NCI-H146 treated with DMSO at 0.1 percent for 48 hours (cell line): ENCODE measurements around the gene KDF1.

Source experiments
- DNase-seq: peaks from one replicate; lab custom pipeline; 2025; ENCODE audit not compliant: unreplicated experiment; lab: John Stamatoyannopoulos, UW

The KDF1 gene

DNA sequence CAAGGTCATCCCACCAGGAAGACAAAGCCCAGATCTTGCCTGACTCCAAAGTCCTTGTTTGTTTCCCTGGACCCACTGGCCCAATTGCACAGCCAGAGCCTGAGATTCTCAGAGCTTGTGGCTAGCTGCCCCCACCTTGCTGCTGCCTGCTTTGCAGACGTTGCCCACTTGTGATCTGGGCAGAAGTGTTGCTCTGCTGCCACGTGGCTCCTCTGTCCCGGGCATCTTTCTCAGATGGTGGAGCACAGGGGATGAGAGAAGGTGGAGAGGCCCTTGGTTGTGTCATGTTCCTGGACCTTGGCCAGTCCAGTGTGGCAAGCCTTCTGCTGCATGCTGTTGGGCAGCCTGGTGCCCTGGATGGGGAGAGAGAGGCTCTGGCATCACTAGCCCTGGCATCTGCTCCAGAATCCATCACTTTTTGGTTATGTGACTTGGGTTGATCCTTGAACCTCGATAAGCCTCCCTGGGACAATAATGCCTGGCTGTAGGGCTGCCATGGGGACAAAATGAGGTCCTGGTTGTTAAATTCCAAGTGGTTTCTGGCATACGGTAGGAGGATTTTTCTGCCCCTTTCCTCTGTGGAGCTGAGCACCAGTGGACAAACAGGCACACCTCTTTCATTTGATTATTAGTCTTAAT lies 44.9 kb downstream of the KDF1 start:
- DNase-seq = no peak

DNA sequence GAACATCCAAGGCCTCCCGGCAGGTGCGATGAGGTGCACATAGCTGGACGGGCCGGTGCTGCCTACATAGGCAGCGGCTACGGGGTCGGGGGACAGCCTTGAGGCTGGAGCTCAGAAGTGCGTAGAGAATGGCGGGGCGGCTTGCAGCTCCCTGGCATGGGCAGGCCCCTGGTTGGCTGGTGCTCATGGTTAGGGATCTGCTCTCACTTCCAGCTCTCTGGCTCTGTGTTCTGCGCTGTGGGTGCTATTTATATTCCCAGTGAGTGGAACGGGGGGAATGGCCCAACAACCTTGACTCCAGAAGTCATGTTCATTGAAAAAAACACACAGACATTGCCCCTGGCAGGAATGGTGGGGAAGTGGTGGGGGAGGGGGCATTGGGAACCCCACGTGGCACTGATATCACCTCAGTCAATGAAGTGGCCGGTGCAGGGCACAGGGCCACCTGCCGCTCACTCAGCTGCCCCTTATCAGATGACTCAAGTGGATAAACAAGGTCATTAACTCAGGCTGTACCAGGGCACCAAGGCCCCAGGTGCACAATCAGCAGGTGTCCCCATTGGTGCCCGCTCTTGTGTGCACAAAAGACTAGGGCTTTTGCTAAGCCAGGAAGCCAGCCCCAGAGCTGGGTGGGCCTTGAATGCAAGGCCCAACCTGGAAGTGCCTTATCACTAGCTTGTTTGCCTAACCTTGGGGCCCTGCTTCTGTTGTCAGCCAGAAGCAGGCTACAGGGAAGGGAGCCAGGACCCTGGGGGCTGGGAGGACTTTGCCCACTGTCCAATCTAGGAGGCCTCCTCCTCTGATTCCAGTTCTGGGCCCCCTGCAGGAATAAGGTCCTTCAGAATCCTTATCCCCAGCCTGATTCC lies 46.3 kb downstream of the KDF1 start, which contains the start of gene NR0B2:
TSS of gene NR0B2 (minus strand) at position 222 of the 866 bp plus-strand sequence. CDS start at position 187, 35 bp downstream.
- peak; percentile 95 for DNase-seq

DNA sequence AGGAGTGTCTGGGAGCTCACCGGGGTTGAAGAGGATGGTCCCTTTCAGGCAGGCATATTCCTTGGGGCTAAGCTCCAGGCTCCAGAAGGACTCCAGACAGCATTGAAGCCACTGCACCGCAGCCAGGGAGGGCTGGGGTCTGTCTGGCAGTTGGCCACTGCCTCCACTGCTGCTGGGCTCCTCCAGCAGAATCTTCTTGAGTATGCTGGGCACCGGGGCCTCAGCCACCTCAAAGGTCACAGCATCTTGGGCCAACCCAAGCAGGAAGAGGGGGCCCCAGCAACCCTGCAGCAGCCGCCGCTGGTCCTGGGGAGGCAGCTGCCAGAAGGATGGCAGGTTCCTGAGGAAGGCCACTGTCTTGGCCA lies 46.9 kb downstream of the KDF1 start:
- DNase-seq = no peak

DNA sequence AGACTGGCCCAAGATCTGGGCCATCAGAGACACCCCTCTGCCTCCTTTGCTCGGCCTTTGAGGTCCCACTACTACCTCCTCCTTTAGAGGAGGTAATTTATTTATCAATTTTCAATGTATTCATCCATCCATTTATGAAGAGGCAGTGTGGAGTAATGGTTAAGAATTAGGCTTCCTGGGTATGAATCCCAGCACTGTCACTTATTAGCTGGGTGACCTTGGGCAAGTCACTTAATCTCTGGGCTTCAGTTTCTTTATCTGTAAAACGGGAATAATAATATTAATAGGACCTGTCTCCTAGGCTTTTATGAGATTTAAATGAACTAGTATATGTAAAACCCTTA lies 48.1 kb downstream of the KDF1 start:
- no peak for DNase-seq

DNA sequence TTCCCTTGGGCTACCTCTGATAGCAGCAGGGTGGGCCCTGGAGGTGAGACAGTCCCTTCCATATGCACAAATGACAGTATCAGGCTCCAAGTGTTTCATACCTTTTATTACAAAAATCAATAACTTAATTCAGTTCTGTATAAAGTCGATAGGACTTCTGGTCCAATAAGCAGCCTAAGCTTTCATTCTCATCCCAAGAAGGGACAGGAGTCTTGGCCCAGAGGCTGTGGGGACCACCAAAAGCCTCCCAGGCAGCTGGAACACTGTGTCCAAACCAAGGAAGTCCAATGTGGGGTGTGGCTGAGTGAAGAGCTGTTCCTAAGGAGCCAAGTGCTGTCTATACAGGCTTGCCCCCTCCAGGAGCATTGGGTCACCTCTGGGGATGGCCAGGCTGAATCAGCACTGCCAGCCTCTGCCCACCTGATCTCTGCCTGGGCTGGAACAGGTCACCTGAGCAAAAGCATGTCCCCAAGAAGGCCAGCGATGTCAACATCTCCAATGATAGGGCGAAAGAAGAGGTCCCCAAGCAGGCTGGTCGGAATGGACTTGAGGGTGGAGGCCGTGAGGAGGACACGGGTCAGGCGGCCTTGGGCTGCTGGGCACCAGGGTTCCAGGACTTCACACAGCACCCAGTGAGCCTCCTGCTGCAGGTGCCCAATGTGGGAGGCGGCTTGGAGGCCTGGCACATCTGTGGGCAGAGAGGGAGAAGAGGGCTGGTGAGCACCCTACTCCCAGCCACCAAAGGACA lies 48.7 kb downstream of the KDF1 start:
- DNase-seq = no peak

DNA sequence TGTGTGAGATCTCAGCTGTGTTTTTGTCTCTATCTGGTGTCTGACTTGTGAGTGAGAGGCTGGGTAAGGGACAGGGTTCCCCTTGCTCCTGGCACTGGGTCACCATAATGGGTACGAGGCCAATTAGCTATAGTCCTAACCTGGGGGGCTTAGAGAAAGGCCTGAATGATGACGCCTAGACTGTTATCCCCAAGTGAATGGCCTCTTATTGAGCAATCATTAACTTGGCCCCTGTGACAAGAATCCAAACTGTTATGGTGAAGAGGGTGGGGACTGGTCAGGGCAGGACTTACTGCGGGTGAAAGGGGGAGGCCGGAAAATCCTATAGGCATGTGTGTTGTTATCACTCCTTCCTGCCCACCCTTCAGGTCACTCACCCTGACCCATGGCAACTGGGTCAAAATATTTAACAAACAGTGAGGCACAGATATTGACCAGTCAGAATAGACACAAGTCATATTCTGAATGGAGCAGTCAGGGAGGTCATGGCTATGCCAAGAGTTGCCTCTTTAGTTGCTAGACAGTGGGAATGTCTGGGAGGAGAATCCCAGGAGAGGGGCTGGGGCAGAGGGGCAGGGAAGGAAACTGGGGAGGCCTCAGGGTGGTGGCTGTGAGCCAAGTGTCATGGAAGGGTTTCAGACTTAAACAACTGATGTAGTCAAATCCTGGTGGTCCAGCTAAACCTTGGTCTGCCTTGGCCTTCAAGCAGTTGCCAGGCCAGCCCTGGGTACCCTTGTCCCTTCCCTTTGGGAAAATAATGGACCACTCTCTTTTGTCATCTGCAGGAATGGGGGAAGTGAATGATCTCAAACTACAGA lies 49.7 kb downstream of the KDF1 start:
- no peak for DNase-seq

DNA sequence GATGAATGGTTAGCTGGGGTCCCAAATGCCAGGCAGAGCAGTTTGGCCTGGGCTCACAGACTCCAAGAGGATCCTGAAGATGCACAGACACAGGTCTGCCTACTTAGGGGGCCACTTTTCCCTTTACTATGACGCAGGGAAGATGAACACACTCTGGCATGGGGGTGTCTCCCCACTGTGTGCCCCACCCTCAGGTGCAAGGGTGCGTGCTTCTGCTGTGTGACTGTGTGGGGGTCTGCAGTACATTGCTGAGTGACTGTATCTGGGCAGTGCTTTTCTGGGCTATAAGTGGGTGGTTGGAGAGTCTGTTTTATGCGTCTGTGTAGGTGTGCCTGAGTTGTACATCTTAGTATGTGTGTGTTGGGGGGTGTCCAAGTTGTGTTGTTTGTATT lies 50.3 kb downstream of the KDF1 start:
- no peak for DNase-seq

DNA sequence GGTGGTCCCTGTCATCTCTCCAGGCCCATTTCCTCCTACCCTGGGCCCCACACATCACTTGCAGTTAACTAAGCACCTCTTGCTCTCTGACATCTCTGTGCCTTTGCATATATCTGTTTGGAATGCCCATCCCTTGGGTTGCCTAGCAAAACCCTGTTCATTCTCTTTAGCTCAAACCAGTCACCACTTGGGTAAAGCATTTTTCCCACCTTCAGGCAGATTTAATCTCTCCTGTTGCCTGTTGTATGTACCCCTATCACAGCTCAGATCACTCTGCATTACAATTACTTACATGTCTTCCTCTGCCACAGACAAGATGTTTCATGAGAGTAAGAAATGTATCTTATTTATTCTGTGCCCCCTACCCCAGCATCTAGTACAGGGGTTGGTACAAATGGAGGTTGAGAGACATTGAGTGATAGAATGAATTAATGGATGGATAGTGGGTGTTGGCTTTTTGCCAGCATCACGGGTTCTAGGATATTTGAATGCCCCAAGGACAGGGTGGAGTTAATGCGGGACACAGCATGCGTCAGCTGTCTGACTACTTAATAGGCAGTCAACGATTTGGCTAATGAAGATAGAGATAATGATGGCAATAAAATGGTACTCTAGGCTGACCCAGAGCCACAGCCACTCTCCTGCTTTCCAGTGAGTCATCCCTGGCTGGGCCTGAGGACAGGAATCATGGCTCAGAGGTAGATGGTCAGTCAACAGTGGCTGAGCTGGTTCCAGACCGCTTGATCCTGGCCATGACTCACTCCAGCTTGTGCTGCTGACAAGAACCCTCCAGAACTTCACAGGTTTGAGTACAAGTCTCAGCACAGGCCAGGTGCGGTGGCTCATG lies 53.0 kb downstream of the KDF1 start:
- peak; percentile 58 for DNase-seq

DNA sequence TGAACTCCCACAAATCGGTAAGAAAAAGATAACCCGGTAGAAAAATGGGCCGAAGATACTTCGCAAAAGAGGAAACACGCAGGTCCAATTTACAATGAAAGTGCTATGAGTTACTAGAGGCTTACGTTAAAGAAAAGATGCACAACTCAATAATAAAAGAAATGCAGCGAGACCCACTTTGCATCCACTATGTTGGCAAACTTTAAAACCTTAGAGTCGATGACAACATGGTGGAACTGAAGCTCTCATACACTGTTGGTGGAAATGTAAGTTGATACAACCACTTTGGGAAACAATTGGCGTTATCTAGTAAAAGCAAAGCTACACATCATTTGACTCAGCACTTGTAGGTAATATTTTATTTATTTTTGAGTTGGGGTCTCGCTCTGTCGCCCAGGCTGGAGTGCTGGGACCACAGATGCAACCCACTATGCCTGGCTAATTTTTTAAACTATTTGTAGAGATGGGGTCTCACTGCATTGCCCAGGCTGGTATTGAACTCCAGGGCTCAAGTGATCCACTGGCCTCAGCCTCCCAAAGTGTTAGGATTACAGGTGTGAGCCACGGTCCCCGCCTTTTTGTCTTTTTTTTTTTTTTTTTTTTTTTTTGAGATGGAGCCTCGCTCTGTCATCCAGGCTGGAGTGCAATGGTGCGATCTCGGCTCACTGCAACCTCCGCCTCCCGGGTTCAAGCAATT lies 59.3 kb downstream of the KDF1 start:
- DNase-seq = no peak

DNA sequence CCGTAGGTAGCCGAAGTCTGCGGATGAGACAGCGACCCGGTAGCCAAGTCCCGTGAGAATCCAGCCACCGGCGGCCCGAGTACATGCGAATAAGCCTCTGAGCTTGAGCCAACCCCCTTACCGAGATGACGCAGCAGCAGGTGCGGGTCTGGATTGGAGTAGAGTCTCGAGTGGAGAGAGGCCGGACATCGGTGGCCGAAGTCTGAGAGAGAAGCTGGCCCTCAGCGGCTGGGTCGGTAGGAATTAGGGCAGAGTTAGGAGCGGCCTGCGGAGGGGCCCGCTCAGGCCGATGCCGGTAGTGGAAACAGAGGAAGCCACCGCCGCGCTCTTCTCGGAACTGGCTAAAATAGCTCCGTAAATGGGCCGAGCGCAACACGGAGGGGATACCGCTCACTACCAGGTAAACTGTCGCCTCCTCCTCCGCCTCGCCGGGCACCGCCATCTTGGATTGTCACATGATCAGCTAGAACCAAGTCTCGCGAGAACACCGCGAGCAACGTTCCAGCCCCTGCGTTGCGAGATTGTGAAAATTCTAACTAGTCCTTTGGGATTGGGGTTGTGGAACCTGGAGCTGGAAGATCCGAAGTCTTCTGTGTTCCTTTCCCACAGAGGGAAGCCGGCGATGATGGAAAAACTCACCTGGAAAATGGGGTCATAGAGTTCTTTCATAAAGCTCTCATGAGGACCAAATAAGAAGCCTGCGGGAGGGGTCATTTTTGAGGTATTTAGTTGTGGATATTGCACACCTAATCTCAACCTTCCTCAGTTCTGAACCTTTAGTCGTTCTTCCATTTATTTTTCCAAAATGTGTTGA lies 60.1 kb downstream of the KDF1 start, which contains the start of gene GPATCH3:
TSS of gene GPATCH3 (minus strand) at position 467 of the 814 bp plus-strand sequence. CDS start at position 442, 25 bp downstream.
- DNase-seq = peak; percentile 77
